Panc1 (cell line): Measurements from ENCODE around the gene STIP1. TPM values are rescaled to one million over a fixed set of nuclear protein-coding genes. Genes with fewer than 3 reads are reported as not detected.

Experiments
- ATAC-seq: fragments of 200-7000 bp; cut with Tn5 transposase; 2 replicates; pipeline ENCODE4 v1.9.1; 2020; ENCODE audit warnings: mild to moderate bottlenecking, moderate library complexity
- BruUV-seq: library from RNA; stranded (reverse); fragments of 400-500 nt; replicated peaks from 2 replicates; lab custom pipeline; 2021; lab: Mats Ljungman, UMichigan
- CTCF ChIA-PET: fragments of 300-600 bp; sonication (Branson Sonifier 250); formaldehyde crosslinking; loops from one replicate; lab custom pipeline; 2022; ENCODE audit warnings: antibody characterized with exemption; lab: Charles Lee
- POLR2A ChIA-PET: fragments of 300-600 bp; sonication (Branson Sonifier 250); formaldehyde crosslinking; loops from one replicate; lab custom pipeline; 2022; ENCODE audit warnings: antibody characterized with exemption; lab: Charles Lee
- DNase-seq: peaks from one replicate; pipeline ENCODE4 v3.0.0-alpha.2; 2010; ENCODE audit warnings: low read depth, low spot score
- H3K27ac ChIP-seq: 2 replicates; pipeline ENCODE4 v1.5.1; 2011; ENCODE audit warnings: mild to moderate bottlenecking, low read length, inconsistent platforms
- H3K27me3 ChIP-seq: fragments of 200-500 bp; sonication (Bioruptor generic); 2 replicates; pipeline ENCODE4 v1.6.0; 2014; ENCODE audit warnings: low read length, inconsistent platforms; ENCODE audit not compliant: control insufficient read depth, insufficient read depth
- H3K36me3 ChIP-seq: fragments of 200-500 bp; sonication (Bioruptor generic); 2 replicates; pipeline ENCODE4 v1.5.1; 2014; ENCODE audit warnings: inconsistent platforms, mild to moderate bottlenecking, low read length, moderate library complexity; ENCODE audit not compliant: control insufficient read depth, insufficient read depth
- H3K4me1 ChIP-seq: 2 replicates; pipeline ENCODE4 v1.5.1; 2011; ENCODE audit warnings: inconsistent platforms, mild to moderate bottlenecking, low read length, moderate library complexity; ENCODE audit not compliant: control insufficient read depth, insufficient read depth
- H3K4me3 ChIP-seq, 2 experiments: 2 replicates each; pipeline ENCODE4 v1.5.1; 2011 to 2012; ENCODE audit warnings: low read depth in 2 of 2, low read length in 2 of 2, mild to moderate bottlenecking in 2 of 2, inconsistent platforms in 1 of 2, moderate library complexity in 1 of 2
- H3K9me3 ChIP-seq: fragments of 200-500 bp; sonication (Bioruptor generic); 2 replicates; pipeline ENCODE4 v1.5.1; 2014; ENCODE audit warnings: low read depth, mild to moderate bottlenecking, inconsistent platforms, low read length, moderate library complexity; ENCODE audit not compliant: control insufficient read depth, insufficient read depth
- CTCF ChIP-seq: fragments of 450-650 bp; IDR thresholded peaks from 2 replicates; pipeline ENCODE4 v1.5.1; 2017; ENCODE audit warnings: mild to moderate bottlenecking
- POLR2AphosphoS5 ChIP-seq: IDR thresholded peaks from 2 replicates; pipeline ENCODE4 v1.6.1; 2012; ENCODE audit warnings: mild to moderate bottlenecking, low read depth, low read length, moderate library complexity
- SIN3A ChIP-seq: IDR thresholded peaks from 2 replicates; pipeline ENCODE4 v1.6.1; 2012; ENCODE audit warnings: low read depth, mild to moderate bottlenecking, low read length, moderate library complexity, borderline replicate concordance; ENCODE audit not compliant: insufficient read depth
- TCF7L2 ChIP-seq: IDR thresholded peaks from 2 replicates; pipeline ENCODE4 v1.6.1; 2011; ENCODE audit warnings: mild to moderate bottlenecking, low read depth, low read length, inconsistent platforms
- in situ Hi-C: cut with HindIII; loops from 2 replicates; pipeline ENCODE4 v1.10.0; 2016; ENCODE audit warnings: low sequenced_read_pairs, low pct_unique_long_range_greater_than_20kb
- intact Hi-C: fragments of 100-400 bp; cut with micrococcal nuclease; formaldehyde crosslinking; loops from one replicate; pipeline ENCODE4 v1.10.0; 2022; ENCODE audit not compliant: unreplicated experiment
- total RNA-seq: library from RNA; stranded (reverse); gene quantifications from one replicate; pipeline ENCODE4 v1.2.1, GENCODE V29; 2021; ENCODE audit not compliant: unreplicated experiment
- TF ChIP-seq, protein P1 (sequence below), 2 experiments: IDR thresholded peaks; 2 replicates each; pipeline ENCODE4 v1.6.1; 2011 to 2012; ENCODE audit warnings: low read depth in 2 of 2, control low read depth in 1 of 2, low read length in 1 of 2, mild to moderate bottlenecking in 1 of 2, moderate library complexity in 1 of 2; ENCODE audit not compliant: insufficient read depth in 1 of 2

STIP1 gene
- total RNA-seq, 1 experiment from 2014 or later: 344 TPM

DNA sequence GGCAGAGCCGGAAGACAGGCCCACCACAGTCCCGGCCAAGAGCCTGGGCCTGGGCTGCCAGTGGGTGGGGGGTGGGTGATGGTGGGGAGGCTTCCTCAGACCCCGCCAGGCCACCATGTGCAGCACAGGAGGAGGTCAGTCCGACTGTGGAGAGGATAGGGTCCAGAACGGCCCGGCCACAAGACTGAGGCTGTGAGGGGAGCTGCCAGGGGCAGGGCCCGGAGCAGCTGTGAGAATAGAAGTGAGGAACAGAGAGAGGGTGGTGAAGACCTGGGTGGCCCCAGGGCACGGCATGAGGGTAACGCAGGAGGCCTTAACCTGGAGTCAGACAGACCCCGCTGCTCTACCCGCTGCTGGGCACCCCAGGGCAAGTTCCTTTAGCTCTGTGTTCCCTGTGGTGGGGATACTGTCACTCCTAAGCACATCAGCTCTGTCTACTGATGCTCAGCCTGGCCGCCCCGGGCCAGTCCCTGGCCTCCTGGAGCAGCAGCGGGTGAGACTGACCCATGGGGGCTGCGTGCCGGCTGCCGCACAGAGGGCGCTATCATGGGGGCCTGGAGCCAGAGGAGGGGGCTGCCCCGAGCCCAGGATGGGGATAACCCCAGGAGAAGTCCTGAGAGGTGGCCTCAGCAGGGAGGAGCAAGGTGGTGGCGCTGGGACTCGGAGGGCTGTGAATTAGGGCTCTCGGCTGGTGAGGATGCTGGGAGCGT, 22.3 kb downstream of the STIP1 start:
- no peak for DNase-seq
- in situ Hi-C loops: no loop called here
- ATAC-seq: peak; percentile 31; the same call in 1 of the 2 replicates
- H3K4me1 ChIP-seq: no peaks in the 10 kb centered on the region; the same call in 1 of the 2 replicates
- H3K27me3 ChIP-seq: no peaks in the 10 kb centered on the region
- CTCF ChIA-PET: interaction anchor here (0.7 kb wide), 1 partner anchor 40 kb away, joined by 5 read pairs; no protein-coding TSS in a partner anchor
- POLR2A ChIA-PET: no interaction called here
- TF ChIP-seq, protein P1, sequence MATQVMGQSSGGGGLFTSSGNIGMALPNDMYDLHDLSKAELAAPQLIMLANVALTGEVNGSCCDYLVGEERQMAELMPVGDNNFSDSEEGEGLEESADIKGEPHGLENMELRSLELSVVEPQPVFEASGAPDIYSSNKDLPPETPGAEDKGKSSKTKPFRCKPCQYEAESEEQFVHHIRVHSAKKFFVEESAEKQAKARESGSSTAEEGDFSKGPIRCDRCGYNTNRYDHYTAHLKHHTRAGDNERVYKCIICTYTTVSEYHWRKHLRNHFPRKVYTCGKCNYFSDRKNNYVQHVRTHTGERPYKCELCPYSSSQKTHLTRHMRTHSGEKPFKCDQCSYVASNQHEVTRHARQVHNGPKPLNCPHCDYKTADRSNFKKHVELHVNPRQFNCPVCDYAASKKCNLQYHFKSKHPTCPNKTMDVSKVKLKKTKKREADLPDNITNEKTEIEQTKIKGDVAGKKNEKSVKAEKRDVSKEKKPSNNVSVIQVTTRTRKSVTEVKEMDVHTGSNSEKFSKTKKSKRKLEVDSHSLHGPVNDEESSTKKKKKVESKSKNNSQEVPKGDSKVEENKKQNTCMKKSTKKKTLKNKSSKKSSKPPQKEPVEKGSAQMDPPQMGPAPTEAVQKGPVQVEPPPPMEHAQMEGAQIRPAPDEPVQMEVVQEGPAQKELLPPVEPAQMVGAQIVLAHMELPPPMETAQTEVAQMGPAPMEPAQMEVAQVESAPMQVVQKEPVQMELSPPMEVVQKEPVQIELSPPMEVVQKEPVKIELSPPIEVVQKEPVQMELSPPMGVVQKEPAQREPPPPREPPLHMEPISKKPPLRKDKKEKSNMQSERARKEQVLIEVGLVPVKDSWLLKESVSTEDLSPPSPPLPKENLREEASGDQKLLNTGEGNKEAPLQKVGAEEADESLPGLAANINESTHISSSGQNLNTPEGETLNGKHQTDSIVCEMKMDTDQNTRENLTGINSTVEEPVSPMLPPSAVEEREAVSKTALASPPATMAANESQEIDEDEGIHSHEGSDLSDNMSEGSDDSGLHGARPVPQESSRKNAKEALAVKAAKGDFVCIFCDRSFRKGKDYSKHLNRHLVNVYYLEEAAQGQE (IDR thresholded peaks at IDR 0.05; ENCODE audit: insufficient read depth in 1 of 2, low read depth in 2 of 2, low read length in 1 of 2): no peak
- TF ChIP-seq CTCF (no peak), POLR2AphosphoS5 (no peak), TCF7L2 (no peak), SIN3A (no peak)
- H3K9me3 ChIP-seq: no peaks in the 10 kb centered on the region
- BruUV-seq: no TSS peak
- intact Hi-C loops: no loop called here
- no peak overlapping the region for H3K27ac ChIP-seq
- H3K4me3 ChIP-seq: no peak overlapping the region
- peaks cover 10% of the 10 kb centered on the region for H3K36me3 ChIP-seq

- CTCF ChIA-PET: no interaction called here
- in situ Hi-C loops: no loop called here
- Histone ChIP-seq H3K4me1 (no peaks in the 10 kb centered on the region; the same call in 1 of the 2 replicates), H3K36me3 (peaks cover 2% of the 10 kb centered on the region), H3K4me3 (no peak overlapping the region), H3K27ac (no peak overlapping the region), H3K9me3 (no peaks in the 10 kb centered on the region), H3K27me3 (no peaks in the 10 kb centered on the region)
- POLR2A ChIA-PET: no interaction called here
- DNase-seq: no peak
- intact Hi-C loops: no loop called here
- ATAC-seq: peak; percentile 15; the same call in 1 of the 2 replicates
- no TSS peak for BruUV-seq
- TF ChIP-seq CTCF (no peak), SIN3A (no peak), TCF7L2 (no peak), POLR2AphosphoS5 (no peak)
- TF ChIP-seq, protein P1 (IDR thresholded peaks at IDR 0.05; ENCODE audit: insufficient read depth in 1 of 2, low read depth in 2 of 2, low read length in 1 of 2): no peak
Measured at GRCh38 chr11:64208796-64209562, 23.0 kb downstream of the STIP1 start.
